MM.1S (cell line): ENCODE data around the gene ELF2.
A peak's percentile ranks its signal among the peaks of the same experiment; 100 is the strongest.
"Not testable (repeated sequence)": the region's sequence is repeated elsewhere in the genome, so short reads cannot be mapped to it uniquely, and the experiment has no call there.

Experiments used
- DNase-seq: peaks from one replicate; pipeline ENCODE4 v3.0.0-alpha.2; 2015
- H2AFZ ChIP-seq: fragments of 300-600 bp; sonication (generic); 2 replicates; pipeline ENCODE4 v1.6.0; 2016; ENCODE audit warnings: antibody characterized with exemption, low read length
- H3F3A ChIP-seq: fragments of 300-600 bp; sonication (generic); 2 replicates; pipeline ENCODE4 v1.6.1; 2016; ENCODE audit warnings: mild to moderate bottlenecking, antibody characterized with exemption, low read length, moderate library complexity, mixed read lengths; ENCODE audit not compliant: insufficient read depth
- H3K27ac ChIP-seq: fragments of 300-600 bp; sonication (generic); 2 replicates; pipeline ENCODE4 v1.5.1; 2016; ENCODE audit warnings: mild to moderate bottlenecking, low read length
- H3K27me3 ChIP-seq: fragments of 300-600 bp; sonication (generic); replicated peaks from 2 replicates; pipeline ENCODE4 v1.6.0; 2016; ENCODE audit warnings: low read length; ENCODE audit not compliant: insufficient read depth
- H3K36me3 ChIP-seq: fragments of 300-600 bp; sonication (generic); replicated peaks from 2 replicates; pipeline ENCODE4 v1.6.1; 2016; ENCODE audit warnings: mild to moderate bottlenecking, low read length, mixed read lengths; ENCODE audit not compliant: insufficient read depth
- H3K4me1 ChIP-seq: fragments of 300-600 bp; sonication (generic); 2 replicates; pipeline ENCODE4 v1.6.1; 2016; ENCODE audit warnings: low read length, mixed read lengths
- H3K4me2 ChIP-seq: fragments of 300-600 bp; sonication (generic); 2 replicates; pipeline ENCODE4 v1.6.0; 2016; ENCODE audit warnings: low read depth, low read length
- H3K4me3 ChIP-seq: fragments of 300-600 bp; sonication (generic); 2 replicates; pipeline ENCODE4 v1.5.1; 2016; ENCODE audit warnings: low read length, mixed read lengths
- H3K79me2 ChIP-seq: fragments of 300-600 bp; sonication (generic); 2 replicates; pipeline ENCODE4 v1.6.1; 2016; ENCODE audit warnings: mixed run types, low read length, mixed read lengths
- H3K9ac ChIP-seq: fragments of 300-600 bp; sonication (generic); 2 replicates; pipeline ENCODE4 v1.6.1; 2016; ENCODE audit warnings: low read length, mixed read lengths
- H3K9me2 ChIP-seq: fragments of 300-600 bp; sonication (generic); replicated peaks from 2 replicates; pipeline ENCODE4 v1.6.1; 2016; ENCODE audit warnings: mild to moderate bottlenecking, low read length, mixed read lengths; ENCODE audit not compliant: insufficient read depth
- H3K9me3 ChIP-seq: fragments of 300-600 bp; sonication (generic); replicated peaks from 2 replicates; pipeline ENCODE4 v1.6.1; 2016; ENCODE audit warnings: mild to moderate bottlenecking, low read length, mixed read lengths; ENCODE audit not compliant: insufficient read depth
- H4K20me1 ChIP-seq: fragments of 300-600 bp; sonication (generic); 2 replicates; pipeline ENCODE4 v1.6.1; 2016; ENCODE audit warnings: mild to moderate bottlenecking, low read length, moderate library complexity, mixed read lengths; ENCODE audit not compliant: insufficient read depth
- EZH2 ChIP-seq: fragments of 300-600 bp; sonication (generic); optimal IDR thresholded peaks from 2 replicates; pipeline ENCODE3; 2017; ENCODE audit warnings: low read depth, mild to moderate bottlenecking, antibody characterized with exemption, low read length, mixed read lengths
- EZH2phosphoT487 ChIP-seq: fragments of 300-600 bp; sonication (generic); IDR thresholded peaks from 2 replicates; pipeline ENCODE4 v1.6.1; 2018; ENCODE audit warnings: antibody characterized with exemption, low read length
- TF ChIP-seq, protein P1 (sequence below): fragments of 300-600 bp; sonication (generic); IDR thresholded peaks from 2 replicates; pipeline ENCODE4 v1.5.1; 2016; ENCODE audit warnings: antibody characterized with exemption, low read length, mixed read lengths

The ELF2 gene

DNA sequence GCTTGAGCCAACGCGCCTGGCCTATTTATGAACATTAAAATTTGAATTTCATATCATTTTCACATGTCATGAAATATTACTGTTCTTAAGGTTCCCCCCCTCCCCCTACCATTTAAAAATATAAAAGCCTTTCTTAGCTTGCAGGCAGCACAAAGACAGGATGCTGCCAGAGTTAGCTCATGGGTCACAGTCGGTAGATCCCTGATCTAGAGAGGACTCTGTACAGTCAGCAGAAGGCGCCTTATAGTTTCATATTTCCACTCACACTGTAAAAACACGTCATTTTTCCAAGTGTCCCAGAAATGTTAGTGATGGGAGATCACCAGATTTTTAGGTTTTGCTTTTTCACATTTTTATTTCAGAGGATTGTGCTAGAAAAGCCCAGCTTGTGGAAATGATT lies 149.2 kb downstream of the ELF2 start:
- H3K4me2 ChIP-seq: peak overlapping the region; percentile 3; the same call in 1 of the 2 replicates
- no peaks in the 10 kb centered on the region for H3K36me3 ChIP-seq
- H3K9me3 ChIP-seq: no peaks in the 10 kb centered on the region
- peak overlapping the region; percentile 21; the same call in 1 of the 2 replicates for H3K9ac ChIP-seq
- no peaks in the 10 kb centered on the region for H3K27me3 ChIP-seq
- H3K9me2 ChIP-seq: no peaks in the 10 kb centered on the region
- no peaks in the 10 kb centered on the region for H3K4me1 ChIP-seq
- H2AFZ ChIP-seq: no peak overlapping the region
- no peaks in the 10 kb centered on the region; the same call in 1 of the 2 replicates for H3F3A ChIP-seq
- H3K79me2 ChIP-seq: peaks cover 91% of the 10 kb centered on the region
- TF ChIP-seq EZH2phosphoT487: no peak
- TF ChIP-seq EZH2: no peak
- peak overlapping the region; percentile 67 for H3K27ac ChIP-seq
- no peak for DNase-seq
- peaks cover 5% of the 10 kb centered on the region; the same call in 1 of the 2 replicates for H4K20me1 ChIP-seq
- H3K4me3 ChIP-seq: no peak overlapping the region

DNA sequence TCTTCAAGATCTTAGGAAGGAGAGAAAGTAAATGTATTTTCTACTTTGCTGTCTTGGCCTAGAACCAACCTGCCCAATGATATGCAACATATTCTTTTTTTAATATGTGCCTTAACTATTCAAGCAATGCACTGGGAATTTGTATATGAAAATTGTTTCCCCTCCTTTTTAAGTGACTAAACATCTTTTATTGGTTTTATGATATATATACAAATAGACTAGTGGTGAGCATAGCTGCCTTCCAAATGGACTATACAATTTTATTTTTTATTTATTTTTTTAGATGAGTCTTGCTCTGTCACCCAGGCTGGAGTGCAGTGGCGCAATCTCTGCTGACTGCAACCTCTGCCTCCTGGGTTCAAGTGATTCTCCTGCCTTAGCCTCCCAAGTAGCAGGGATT lies 151.2 kb downstream of the ELF2 start:
- Histone ChIP-seq H3K9me2 (no peaks in the 10 kb centered on the region), H3K9ac (no peak overlapping the region), H3K36me3 (no peaks in the 10 kb centered on the region), H3K27ac (no peak overlapping the region), H4K20me1 (peaks cover 2% of the 10 kb centered on the region; the same call in 1 of the 2 replicates), H3K79me2 (peaks cover 90% of the 10 kb centered on the region), H3K9me3 (no peaks in the 10 kb centered on the region), H3K4me2 (no peak overlapping the region), H3F3A (no peaks in the 10 kb centered on the region; the same call in 1 of the 2 replicates), H3K4me3 (no peak overlapping the region), H3K27me3 (no peaks in the 10 kb centered on the region), H2AFZ (no peak overlapping the region), H3K4me1 (no peaks in the 10 kb centered on the region)
- no peak for DNase-seq
- no peak for TF ChIP-seq EZH2
- TF ChIP-seq EZH2phosphoT487: no peak
- TF ChIP-seq, protein P1, sequence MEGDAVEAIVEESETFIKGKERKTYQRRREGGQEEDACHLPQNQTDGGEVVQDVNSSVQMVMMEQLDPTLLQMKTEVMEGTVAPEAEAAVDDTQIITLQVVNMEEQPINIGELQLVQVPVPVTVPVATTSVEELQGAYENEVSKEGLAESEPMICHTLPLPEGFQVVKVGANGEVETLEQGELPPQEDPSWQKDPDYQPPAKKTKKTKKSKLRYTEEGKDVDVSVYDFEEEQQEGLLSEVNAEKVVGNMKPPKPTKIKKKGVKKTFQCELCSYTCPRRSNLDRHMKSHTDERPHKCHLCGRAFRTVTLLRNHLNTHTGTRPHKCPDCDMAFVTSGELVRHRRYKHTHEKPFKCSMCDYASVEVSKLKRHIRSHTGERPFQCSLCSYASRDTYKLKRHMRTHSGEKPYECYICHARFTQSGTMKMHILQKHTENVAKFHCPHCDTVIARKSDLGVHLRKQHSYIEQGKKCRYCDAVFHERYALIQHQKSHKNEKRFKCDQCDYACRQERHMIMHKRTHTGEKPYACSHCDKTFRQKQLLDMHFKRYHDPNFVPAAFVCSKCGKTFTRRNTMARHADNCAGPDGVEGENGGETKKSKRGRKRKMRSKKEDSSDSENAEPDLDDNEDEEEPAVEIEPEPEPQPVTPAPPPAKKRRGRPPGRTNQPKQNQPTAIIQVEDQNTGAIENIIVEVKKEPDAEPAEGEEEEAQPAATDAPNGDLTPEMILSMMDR: no peak

DNA sequence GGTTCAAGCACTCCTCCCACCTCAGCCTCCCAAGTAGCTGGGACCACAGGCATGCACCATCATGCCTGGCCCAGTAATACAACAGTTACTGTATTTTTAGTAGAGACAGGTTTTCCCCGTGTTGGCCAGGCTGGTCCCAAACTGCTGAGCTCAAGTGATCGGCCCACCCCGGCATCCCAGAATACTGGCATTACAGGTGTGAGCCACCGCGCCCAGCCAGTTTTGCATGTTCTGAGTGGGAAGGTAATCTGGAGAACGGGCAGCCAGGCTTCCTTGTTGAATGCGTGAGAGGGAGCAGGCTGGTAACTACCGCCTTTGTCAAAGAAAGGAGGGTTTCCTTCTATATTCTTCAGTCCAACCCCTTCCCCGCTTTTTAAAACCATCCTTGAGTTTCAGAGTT lies 152.3 kb downstream of the ELF2 start:
- H3K4me3 ChIP-seq: no peak overlapping the region
- peaks cover 91% of the 10 kb centered on the region for H3K79me2 ChIP-seq
- H2AFZ ChIP-seq: no peak overlapping the region
- H3K9me3 ChIP-seq: no peaks in the 10 kb centered on the region
- TF ChIP-seq EZH2phosphoT487 (no peak), EZH2 (no peak)
- TF ChIP-seq, protein P1: no peak
- H3K4me2 ChIP-seq: no peak overlapping the region
- no peak for DNase-seq
- H3K9ac ChIP-seq: no peak overlapping the region
- H3K27me3 ChIP-seq: no peaks in the 10 kb centered on the region
- peaks cover 2% of the 10 kb centered on the region; the same call in 1 of the 2 replicates for H4K20me1 ChIP-seq
- H3K4me1 ChIP-seq: no peaks in the 10 kb centered on the region
- no peaks in the 10 kb centered on the region for H3K36me3 ChIP-seq
- H3K27ac ChIP-seq: no peak overlapping the region
- H3F3A ChIP-seq: no peaks in the 10 kb centered on the region; the same call in 1 of the 2 replicates
- H3K9me2 ChIP-seq: no peaks in the 10 kb centered on the region

DNA sequence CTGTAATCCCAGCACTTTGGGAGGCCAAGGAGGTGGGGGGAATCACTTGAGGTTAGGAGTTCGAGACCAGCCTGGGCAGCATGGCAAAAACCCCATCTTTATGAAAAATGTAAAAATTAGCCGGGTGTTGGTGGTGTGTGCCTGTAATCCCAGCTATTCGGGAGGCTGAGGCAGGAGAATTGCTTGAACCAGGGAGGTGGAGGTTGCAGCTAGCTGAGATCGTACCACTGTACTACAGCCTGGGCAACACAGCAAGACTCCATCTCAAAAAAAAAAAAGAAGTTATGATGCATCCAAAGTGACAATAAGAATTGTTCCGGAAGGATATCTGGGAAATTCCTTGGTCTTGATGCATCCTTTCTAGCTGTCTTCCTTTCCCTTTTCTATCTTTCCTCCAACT lies 154.2 kb downstream of the ELF2 start:
- Histone ChIP-seq H3K4me1 (peaks cover 3% of the 10 kb centered on the region; the same call in 1 of the 2 replicates), H3K4me3 (no peak overlapping the region), H3K4me2 (no peak overlapping the region), H3K27ac (no peak overlapping the region), H3K9me3 (no peaks in the 10 kb centered on the region), H3K36me3 (no peaks in the 10 kb centered on the region), H2AFZ (no peak overlapping the region), H3K9me2 (no peaks in the 10 kb centered on the region), H3K79me2 (peaks cover 93% of the 10 kb centered on the region), H3K9ac (no peak overlapping the region), H3F3A (no peaks in the 10 kb centered on the region; the same call in 1 of the 2 replicates), H4K20me1 (peaks cover 2% of the 10 kb centered on the region; the same call in 1 of the 2 replicates), H3K27me3 (no peaks in the 10 kb centered on the region)
- TF ChIP-seq, protein P1: no peak
- TF ChIP-seq EZH2phosphoT487: no peak
- DNase-seq: no peak

DNA sequence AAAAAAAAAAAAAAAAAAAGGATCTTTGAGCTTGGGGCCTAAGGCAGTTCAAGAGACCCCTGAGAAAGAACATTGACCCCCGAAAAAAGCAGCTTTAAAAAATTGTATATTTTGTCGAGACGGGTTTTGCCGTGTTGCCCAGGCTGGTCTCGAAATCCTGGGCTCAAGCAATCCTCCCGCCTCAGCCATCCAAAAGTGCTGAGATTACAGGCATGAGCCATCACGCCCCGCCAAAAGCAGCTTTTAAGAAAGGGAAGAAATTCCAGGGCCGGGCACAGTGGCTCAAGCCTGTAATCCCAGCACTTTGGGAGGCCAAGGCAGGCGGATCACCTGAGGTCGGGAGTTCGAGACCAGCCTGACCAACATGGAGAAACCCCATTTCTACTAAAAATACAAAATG lies 155.9 kb downstream of the ELF2 start:
- not testable (repeated sequence) for H3K27me3 ChIP-seq, H3K9me3 ChIP-seq, H3K36me3 ChIP-seq, DNase-seq, H2AFZ ChIP-seq, H3K4me1 ChIP-seq, H3K4me2 ChIP-seq, H3K9me2 ChIP-seq, H3F3A ChIP-seq, H3K4me3 ChIP-seq, H4K20me1 ChIP-seq, H3K27ac ChIP-seq, H3K9ac ChIP-seq
- peaks cover 97% of the 10 kb centered on the region for H3K79me2 ChIP-seq
